Kidney epithelial cell (primary cell): ENCODE data around the gene CYP2R1. TPM values are rescaled to one million over a fixed set of nuclear protein-coding genes. Genes with fewer than 3 reads are reported as not detected.

Experiments
- DNase-seq: peaks from one replicate; pipeline ENCODE4 v3.0.0-alpha.2; 2010; ENCODE audit warnings: low read depth
- H3K27me3 ChIP-seq: 2 replicates; pipeline ENCODE4 v1.6.0; 2011; ENCODE audit warnings: low read length; ENCODE audit not compliant: control insufficient read depth, insufficient read depth
- H3K36me3 ChIP-seq: 2 replicates; pipeline ENCODE4 v1.5.1; 2011; ENCODE audit warnings: low read length; ENCODE audit not compliant: control insufficient read depth, insufficient read depth
- H3K4me3 ChIP-seq: 2 replicates; pipeline ENCODE4 v1.5.1; 2011; ENCODE audit warnings: low read depth, mild to moderate bottlenecking, control low read depth, low read length
- total RNA-seq: library from RNA; depleted of rRNA; stranded (reverse); fragments of >200 nt; gene quantifications from 2 replicates; pipeline ENCODE4 v1.2.3, GENCODE V29; 2015
- TF ChIP-seq, protein P1 (sequence below): IDR thresholded peaks from 2 replicates; pipeline ENCODE4 v1.5.1; 2011; ENCODE audit warnings: mild to moderate bottlenecking, moderate library complexity, low read length, control low read depth, inconsistent platforms; ENCODE audit not compliant: insufficient read depth, poor library complexity, severe bottlenecking

CYP2R1 gene
- total RNA-seq, 1 donor from 2014 or later = 30.9 TPM

DNA sequence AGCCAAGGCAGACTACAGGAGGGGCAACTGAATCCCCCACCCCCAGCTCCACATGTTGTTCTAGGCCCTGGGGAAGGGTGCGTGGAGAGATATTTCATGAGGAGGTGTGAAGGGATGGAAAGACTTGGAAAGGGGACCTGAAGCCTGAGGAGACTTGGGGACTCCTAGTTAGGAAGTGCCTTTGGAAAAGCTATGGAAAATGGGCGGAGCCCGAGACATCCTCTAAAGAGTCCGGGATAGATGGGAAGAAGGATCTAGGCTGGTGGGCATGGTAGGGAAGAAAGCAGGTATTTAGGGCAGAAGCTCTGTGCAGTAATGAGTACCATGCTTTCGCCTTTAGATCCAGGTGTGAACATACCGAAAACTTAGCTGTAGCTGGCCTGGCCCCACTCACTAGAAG, 15.0 kb upstream of the CYP2R1 start:
- H3K27me3 ChIP-seq = no peaks in the 10 kb centered on the region
- no peaks in the 10 kb centered on the region for H3K36me3 ChIP-seq
- TF ChIP-seq, protein P1, sequence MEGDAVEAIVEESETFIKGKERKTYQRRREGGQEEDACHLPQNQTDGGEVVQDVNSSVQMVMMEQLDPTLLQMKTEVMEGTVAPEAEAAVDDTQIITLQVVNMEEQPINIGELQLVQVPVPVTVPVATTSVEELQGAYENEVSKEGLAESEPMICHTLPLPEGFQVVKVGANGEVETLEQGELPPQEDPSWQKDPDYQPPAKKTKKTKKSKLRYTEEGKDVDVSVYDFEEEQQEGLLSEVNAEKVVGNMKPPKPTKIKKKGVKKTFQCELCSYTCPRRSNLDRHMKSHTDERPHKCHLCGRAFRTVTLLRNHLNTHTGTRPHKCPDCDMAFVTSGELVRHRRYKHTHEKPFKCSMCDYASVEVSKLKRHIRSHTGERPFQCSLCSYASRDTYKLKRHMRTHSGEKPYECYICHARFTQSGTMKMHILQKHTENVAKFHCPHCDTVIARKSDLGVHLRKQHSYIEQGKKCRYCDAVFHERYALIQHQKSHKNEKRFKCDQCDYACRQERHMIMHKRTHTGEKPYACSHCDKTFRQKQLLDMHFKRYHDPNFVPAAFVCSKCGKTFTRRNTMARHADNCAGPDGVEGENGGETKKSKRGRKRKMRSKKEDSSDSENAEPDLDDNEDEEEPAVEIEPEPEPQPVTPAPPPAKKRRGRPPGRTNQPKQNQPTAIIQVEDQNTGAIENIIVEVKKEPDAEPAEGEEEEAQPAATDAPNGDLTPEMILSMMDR = no peak
- H3K4me3 ChIP-seq = no peak overlapping the region
- DNase-seq = no peak

DNA sequence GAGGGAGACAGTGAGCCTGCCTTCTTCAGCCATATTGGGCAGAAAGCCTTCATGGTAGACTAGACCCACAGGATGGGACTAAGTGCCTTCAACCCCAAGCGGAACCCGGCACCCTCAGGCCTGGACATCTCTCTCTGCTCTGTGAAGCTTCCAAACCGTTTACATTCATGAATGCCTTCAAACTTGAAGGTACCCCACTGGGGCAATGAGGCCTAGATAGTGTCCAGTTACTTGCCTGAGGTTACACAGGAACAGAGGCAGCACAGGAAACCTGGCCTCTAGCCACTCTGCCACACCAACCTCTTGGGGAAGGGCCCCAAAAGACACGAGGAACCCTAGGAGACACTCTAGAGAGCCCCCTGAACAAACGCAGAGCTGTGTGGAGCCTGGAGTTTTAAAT, 14.5 kb upstream of the CYP2R1 start:
- no peak for DNase-seq
- TF ChIP-seq, protein P1 = no peak
- no peaks in the 10 kb centered on the region for H3K27me3 ChIP-seq

DNA sequence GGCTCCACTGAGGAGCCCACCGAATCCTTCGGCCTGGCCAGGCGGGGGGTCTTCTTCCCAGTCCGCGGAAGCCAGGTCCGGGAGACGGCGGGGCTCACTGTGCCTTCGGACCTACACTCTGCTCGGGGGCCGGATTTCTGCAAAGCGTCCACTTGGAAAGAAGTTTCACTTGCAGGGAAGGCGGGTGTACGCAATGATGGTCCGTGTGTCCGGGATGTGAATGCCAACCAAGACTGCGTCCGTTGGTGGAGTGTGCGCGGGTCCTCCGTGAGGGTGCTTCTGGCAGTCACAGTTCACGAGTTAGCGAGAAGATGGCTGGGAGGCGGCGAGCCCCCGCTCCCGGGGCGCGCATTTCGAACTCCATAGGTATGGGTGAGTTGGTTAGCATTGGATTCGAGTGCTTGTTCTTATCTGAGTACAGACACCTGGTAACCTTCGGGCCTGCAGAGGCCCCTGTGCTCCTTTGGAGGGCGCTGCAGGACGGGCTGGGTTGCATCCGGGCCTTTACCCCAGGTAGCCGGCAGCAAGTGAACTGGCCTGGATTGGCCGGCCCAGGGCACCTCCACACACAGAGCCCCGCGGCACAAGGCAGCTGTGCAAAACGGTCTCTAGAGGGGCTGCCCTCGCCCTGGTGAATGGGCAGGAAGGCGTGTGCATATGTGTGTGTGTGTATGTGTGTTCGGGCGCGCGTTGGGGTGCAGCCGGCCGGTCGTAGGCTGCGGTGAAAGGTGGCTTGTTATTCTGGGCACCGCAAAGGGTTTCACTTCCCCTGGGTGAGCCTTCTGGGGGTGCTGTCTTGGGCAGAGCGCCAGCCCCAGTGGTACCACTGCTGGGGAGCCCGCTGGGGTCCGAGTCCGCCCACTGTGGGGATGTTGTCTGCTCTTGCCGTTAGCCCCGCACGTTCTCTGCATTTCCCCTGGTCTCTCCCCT, 13.3 kb upstream of the CYP2R1 start:
- Histone ChIP-seq H3K4me3 (peak overlapping the region; percentile 58), H3K36me3 (no peaks in the 10 kb centered on the region), H3K27me3 (no peaks in the 10 kb centered on the region)
- DNase-seq = no peak
- TF ChIP-seq, protein P1 = peak; percentile 77

More for the DNA sequence above, 14.5 kb upstream of the CYP2R1 start:
- Histone ChIP-seq H3K36me3 (no peaks in the 10 kb centered on the region), H3K4me3 (no peak overlapping the region)

DNA sequence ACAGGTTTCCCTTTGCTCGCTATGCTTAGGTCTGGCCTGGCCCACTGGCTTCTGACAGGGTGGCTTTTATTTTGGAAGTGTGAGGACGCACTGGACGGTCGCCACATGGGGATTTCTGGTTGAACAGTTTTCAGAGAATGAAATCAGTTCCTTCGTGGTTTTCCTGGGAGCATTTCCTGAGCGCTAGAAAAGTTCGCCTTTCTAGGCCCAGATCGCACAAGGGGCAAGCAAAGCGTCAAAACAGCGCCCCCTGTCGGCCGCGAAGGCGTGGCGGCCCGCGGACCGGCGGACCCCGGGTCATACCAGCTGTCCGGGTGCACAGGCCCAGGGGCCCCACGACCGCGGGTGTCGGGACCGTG, 12.7 kb upstream of the CYP2R1 start:
- TF ChIP-seq, protein P1 = peak; percentile 91
- Histone ChIP-seq H3K4me3 (peak overlapping the region; percentile 58), H3K36me3 (no peaks in the 10 kb centered on the region), H3K27me3 (no peaks in the 10 kb centered on the region)
- DNase-seq = no peak

DNA sequence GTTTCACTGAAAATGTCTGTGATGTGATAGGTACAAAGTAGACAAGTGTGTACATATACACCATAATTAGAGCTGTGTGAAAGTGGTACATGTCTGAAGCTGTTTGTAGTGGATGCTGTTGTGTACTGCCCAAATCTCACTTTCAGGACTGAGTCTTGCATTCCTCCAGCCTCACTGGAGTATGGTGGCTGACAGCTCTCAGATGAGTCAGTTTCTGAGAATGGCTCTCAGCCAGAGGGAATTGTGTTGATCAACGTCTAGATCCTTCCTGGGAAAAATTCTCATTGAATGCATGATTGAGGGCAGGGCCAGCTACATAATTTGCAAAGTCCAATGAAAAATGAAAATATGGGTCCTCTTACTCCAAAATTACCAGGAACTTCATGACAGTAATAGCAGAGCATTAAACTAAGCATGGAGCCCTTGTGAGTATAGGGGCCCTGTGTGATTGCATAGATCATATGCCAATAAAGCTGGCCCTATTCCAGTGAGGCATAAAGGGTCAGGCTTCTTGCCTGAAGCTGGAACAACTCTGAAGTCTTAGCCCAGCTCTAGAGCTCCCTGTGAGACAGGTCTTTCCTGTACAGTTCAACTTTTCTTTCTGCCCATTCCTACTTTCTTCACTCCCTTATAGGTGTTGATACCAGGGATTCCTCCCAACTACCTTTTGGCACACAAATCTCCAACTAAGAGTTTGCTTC, 10.8 kb upstream of the CYP2R1 start:
- Histone ChIP-seq H3K4me3 (no peak overlapping the region), H3K27me3 (no peaks in the 10 kb centered on the region), H3K36me3 (no peaks in the 10 kb centered on the region)
- TF ChIP-seq, protein P1 = no peak
- no peak for DNase-seq
